A549 treated with DMSO at 1 μM for 4 hours (cell line): Measurements from ENCODE around the gene ZNF730. TPM values are rescaled to one million over a fixed set of nuclear protein-coding genes. Genes with fewer than 3 reads are reported as not detected.

Experiments used
- total RNA-seq: library from RNA; stranded (reverse); fragments of 200-300 nt; extraction: Qiagen RNA extraction; gene quantifications from 5 replicates; pipeline ENCODE4 v1.2.3, GENCODE V29; 2022; ENCODE audit warnings: low read depth

ZNF730 gene
- not detected in 5 replicates for total RNA-seq

GRCh38 chr19:23116802-23117571 is at the start of gene ZNF730:
ZNF730 (plus strand) TSS chr19:23117025; CDS start chr19:23117174, 149 bp downstream.

Other genes with a start within 250 kb of the ZNF730 start
- not detected in 5 replicates for gene ZNF728, start 113.8 kb upstream of the ZNF730 start, total RNA-seq
- gene ZNF724, start 133.4 kb downstream of the ZNF730 start, total RNA-seq, result 0.69 to 1.3 TPM (median 0.87 TPM) in 5 replicates